OCI-LY1 (cell line): ENCODE results near the gene TP53TG3F.
"Not testable (repeated sequence)": the region's sequence is repeated elsewhere in the genome, so short reads cannot be mapped to it uniquely, and the experiment has no call there.

Experiments
- EZH2 ChIP-seq: fragments of 200-600 bp; sonication (generic), shearing (Covaris generic); IDR thresholded peaks from 2 replicates; pipeline ENCODE4 v1.8.0; 2017; ENCODE audit warnings: borderline replicate concordance, mixed run types, mild to moderate bottlenecking, antibody characterized with exemption, low read length, moderate library complexity, mixed read lengths
- TF ChIP-seq, protein P1 (sequence below): fragments of 200-600 bp; sonication (generic), shearing (Covaris generic); IDR thresholded peaks from 2 replicates; pipeline ENCODE4 v1.5.1; 2017; ENCODE audit warnings: mild to moderate bottlenecking, antibody characterized with exemption, low read length, moderate library complexity, mixed read lengths

DNA sequence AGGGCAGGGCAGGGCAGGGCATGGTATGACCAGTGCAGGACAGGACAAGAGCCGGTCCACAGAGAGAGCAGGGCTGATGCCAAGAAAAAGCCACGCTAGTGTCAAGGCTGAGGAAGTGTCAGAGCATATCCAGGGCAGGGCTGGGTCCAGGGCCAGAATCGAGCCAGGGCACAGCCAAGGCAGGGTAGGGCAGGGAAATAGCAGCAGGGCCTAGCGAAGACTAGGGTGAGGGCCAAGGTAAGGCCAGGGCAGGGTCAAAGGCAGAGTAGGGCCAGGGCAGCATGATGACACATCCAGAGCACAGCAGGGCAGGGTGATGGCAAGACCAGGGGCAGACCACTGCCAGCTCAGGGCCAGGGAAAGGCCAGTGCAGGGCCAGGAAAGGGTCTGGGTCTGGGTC, 49.7 kb downstream of the TP53TG3F start:
- TF ChIP-seq, protein P1, sequence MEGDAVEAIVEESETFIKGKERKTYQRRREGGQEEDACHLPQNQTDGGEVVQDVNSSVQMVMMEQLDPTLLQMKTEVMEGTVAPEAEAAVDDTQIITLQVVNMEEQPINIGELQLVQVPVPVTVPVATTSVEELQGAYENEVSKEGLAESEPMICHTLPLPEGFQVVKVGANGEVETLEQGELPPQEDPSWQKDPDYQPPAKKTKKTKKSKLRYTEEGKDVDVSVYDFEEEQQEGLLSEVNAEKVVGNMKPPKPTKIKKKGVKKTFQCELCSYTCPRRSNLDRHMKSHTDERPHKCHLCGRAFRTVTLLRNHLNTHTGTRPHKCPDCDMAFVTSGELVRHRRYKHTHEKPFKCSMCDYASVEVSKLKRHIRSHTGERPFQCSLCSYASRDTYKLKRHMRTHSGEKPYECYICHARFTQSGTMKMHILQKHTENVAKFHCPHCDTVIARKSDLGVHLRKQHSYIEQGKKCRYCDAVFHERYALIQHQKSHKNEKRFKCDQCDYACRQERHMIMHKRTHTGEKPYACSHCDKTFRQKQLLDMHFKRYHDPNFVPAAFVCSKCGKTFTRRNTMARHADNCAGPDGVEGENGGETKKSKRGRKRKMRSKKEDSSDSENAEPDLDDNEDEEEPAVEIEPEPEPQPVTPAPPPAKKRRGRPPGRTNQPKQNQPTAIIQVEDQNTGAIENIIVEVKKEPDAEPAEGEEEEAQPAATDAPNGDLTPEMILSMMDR, result not testable (repeated sequence)
- not testable (repeated sequence) for TF ChIP-seq EZH2
